IMR-90 (cell line): ENCODE measurements around the gene RNF41. TPM values are rescaled to one million over a fixed set of nuclear protein-coding genes. Genes with fewer than 3 reads are reported as not detected.

ENCODE experiments used
- ATAC-seq: fragments of 200-7000 bp; cut with Tn5 transposase; 2 replicates; pipeline ENCODE4 v1.9.1; 2020; ENCODE audit warnings: low read depth, mild to moderate bottlenecking, moderate library complexity
- BruUV-seq: library from RNA; stranded (reverse); fragments of 400-500 nt; replicated peaks from 2 replicates; lab custom pipeline; 2021; lab: Mats Ljungman, UMichigan
- CTCF ChIA-PET: fragments of 300-600 bp; formaldehyde crosslinking; extraction: SDS; loops from one replicate; lab custom pipeline; 2021; ENCODE audit warnings: antibody characterized with exemption; lab: Yijun Ruan, JAX
- POLR2A ChIA-PET: fragments of 300-600 bp; sonication (Branson Sonifier 250); formaldehyde crosslinking; loops from one replicate; lab custom pipeline; 2022; ENCODE audit warnings: antibody characterized with exemption; ENCODE audit not compliant: unreplicated experiment; lab: Charles Lee
- DNase-seq: peaks from one replicate; pipeline ENCODE4 v3.0.0; 2013
- H2AFZ ChIP-seq: replicated peaks from 2 replicates; pipeline ENCODE3; 2013; ENCODE audit warnings: low read length, mild to moderate bottlenecking; ENCODE audit not compliant: poor library complexity
- H2AK5ac ChIP-seq: 2 replicates; pipeline ENCODE4 v1.6.1; 2013; ENCODE audit warnings: low read depth, low read length, inconsistent platforms
- H2AK9ac ChIP-seq: replicated peaks from 2 replicates; pipeline ENCODE3; 2013; ENCODE audit warnings: mild to moderate bottlenecking, low read depth, low read length, moderate library complexity; ENCODE audit not compliant: poor library complexity
- H2BK120ac ChIP-seq: 2 replicates; pipeline ENCODE4 v1.6.1; 2013; ENCODE audit warnings: low read depth, low read length, inconsistent platforms
- H2BK15ac ChIP-seq: 3 replicates; pipeline ENCODE4 v1.6.1; 2013; ENCODE audit warnings: low read depth, low read length, inconsistent platforms
- H2BK20ac ChIP-seq: 2 replicates; pipeline ENCODE4 v1.6.1; 2013; ENCODE audit warnings: low read depth, mild to moderate bottlenecking, inconsistent platforms, low read length, moderate library complexity
- H2BK5ac ChIP-seq: 2 replicates; pipeline ENCODE4 v1.6.1; 2013; ENCODE audit warnings: mild to moderate bottlenecking, low read depth, low read length, inconsistent platforms; ENCODE audit not compliant: poor library complexity, severe bottlenecking
- H3K14ac ChIP-seq: replicated peaks from 2 replicates; pipeline ENCODE4 v1.6.1; 2013; ENCODE audit warnings: low read depth, low read length, inconsistent platforms
- H3K18ac ChIP-seq: 2 replicates; pipeline ENCODE4 v1.6.1; 2013; ENCODE audit warnings: low read depth, low read length, control low read depth
- H3K23ac ChIP-seq: 2 replicates; pipeline ENCODE4 v1.6.1; 2013; ENCODE audit warnings: low read depth, low read length, inconsistent platforms
- H3K27ac ChIP-seq: 2 replicates; pipeline ENCODE4 v1.5.1; 2013; ENCODE audit warnings: mild to moderate bottlenecking, control low read depth, low read length; ENCODE audit not compliant: insufficient read depth
- H3K27me3 ChIP-seq: 2 replicates; pipeline ENCODE4 v1.6.1; 2013; ENCODE audit warnings: low read length; ENCODE audit not compliant: control insufficient read depth, insufficient read depth
- H3K36me3 ChIP-seq: 2 replicates; pipeline ENCODE4 v1.6.1; 2013; ENCODE audit warnings: low read length, mixed read lengths; ENCODE audit not compliant: control insufficient read depth, insufficient read depth
- H3K4ac ChIP-seq: 2 replicates; pipeline ENCODE4 v1.6.1; 2013; ENCODE audit warnings: low read depth, low read length, inconsistent platforms
- H3K4me1 ChIP-seq: 2 replicates; pipeline ENCODE4 v1.6.1; 2013; ENCODE audit warnings: low read length, mixed read lengths; ENCODE audit not compliant: control insufficient read depth, insufficient read depth
- H3K4me2 ChIP-seq: 2 replicates; pipeline ENCODE4 v1.6.1; 2013; ENCODE audit warnings: low read depth, mild to moderate bottlenecking, control low read depth, low read length, moderate library complexity
- H3K4me3 ChIP-seq: 2 replicates; pipeline ENCODE4 v1.5.1; 2013; ENCODE audit warnings: low read depth, mild to moderate bottlenecking, control low read depth, low read length, moderate library complexity; ENCODE audit not compliant: insufficient read depth
- H3K56ac ChIP-seq: 2 replicates; pipeline ENCODE4 v1.6.1; 2013; ENCODE audit warnings: low read length, inconsistent platforms; ENCODE audit not compliant: insufficient read depth; ENCODE audit errors: extremely low read depth
- H3K79me1 ChIP-seq, 2 experiments: 2 replicates each; pipeline ENCODE4 v1.6.1; 2013; ENCODE audit warnings: low read length in 2 of 2, inconsistent platforms in 1 of 2, low read depth in 1 of 2
- H3K9ac ChIP-seq: 2 replicates; pipeline ENCODE4 v1.6.1; 2013; ENCODE audit warnings: low read depth, low read length, control low read depth
- H3K9me1 ChIP-seq: 2 replicates; pipeline ENCODE4 v1.6.1; 2013; ENCODE audit warnings: low read length, inconsistent platforms; ENCODE audit not compliant: insufficient read depth
- H3K9me3 ChIP-seq: 2 replicates; pipeline ENCODE4 v1.6.1; 2013; ENCODE audit warnings: low read length; ENCODE audit not compliant: control insufficient read depth, insufficient read depth
- H4K20me1 ChIP-seq: 2 replicates; pipeline ENCODE4 v1.6.1; 2013; ENCODE audit warnings: low read length, inconsistent platforms; ENCODE audit not compliant: insufficient read depth
- H4K5ac ChIP-seq: 2 replicates; pipeline ENCODE4 v1.6.1; 2013; ENCODE audit warnings: mild to moderate bottlenecking, low read depth, low read length, control low read depth
- H4K8ac ChIP-seq, 2 experiments: 2 replicates each; pipeline ENCODE4 v1.6.1; 2013; ENCODE audit warnings: low read depth in 2 of 2, low read length in 2 of 2, control low read depth in 1 of 2, inconsistent platforms in 1 of 2
- H4K91ac ChIP-seq: 2 replicates; pipeline ENCODE4 v1.6.1; 2013; ENCODE audit warnings: low read depth, low read length, inconsistent platforms; ENCODE audit not compliant: insufficient read depth
- BHLHE40 ChIP-seq: fragments of 150-350 bp; IDR thresholded peaks from 2 replicates; pipeline ENCODE4 v1.6.1; 2016; ENCODE audit warnings: mild to moderate bottlenecking, low read depth, low read length
- CHD1 ChIP-seq: IDR thresholded peaks from 2 replicates; pipeline ENCODE4 v1.6.1; 2012; ENCODE audit warnings: low read depth, low read length, improper control_type of control experiment
- RAD21 ChIP-seq: IDR thresholded peaks from 2 replicates; pipeline ENCODE4 v1.6.1; 2012; ENCODE audit warnings: low read length, improper control_type of control experiment
- RFX5 ChIP-seq: IDR thresholded peaks from 2 replicates; pipeline ENCODE4 v1.8.0; 2012; ENCODE audit warnings: low read depth, mild to moderate bottlenecking, low read length, moderate library complexity
- WGBS, 2 experiments: methylation state at CpG; one replicate each; pipeline versions ENCODE4 v1.1.5 to v1.1.7; 2013; ENCODE audit warnings: missing lambda C conversion rate in 2 of 2; ENCODE audit not compliant: insufficient read length in 1 of 2; ENCODE audit errors: extremely low coverage in 2 of 2; 5-methylcytosine and 5-hydroxymethylcytosine counted together
- dilution Hi-C: fragments of 300-500 bp; cut with HindIII; formaldehyde crosslinking; loops from one replicate; pipeline ENCODE4 v1.14.3; 2018; ENCODE audit warnings: low sequenced_read_pairs; ENCODE audit not compliant: unreplicated experiment
- in situ Hi-C: fragments of 300-500 bp; cut with MboI; formaldehyde crosslinking; loops from 3 replicates; pipeline ENCODE4 v1.14.3; 2019; ENCODE audit warnings: low sequenced_read_pairs, inconsistent platforms, mixed read lengths
- intact Hi-C: fragments of 100-400 bp; cut with micrococcal nuclease; formaldehyde crosslinking; loops from 2 replicates; pipeline ENCODE4 v1.10.0; 2022
- polyA plus RNA-seq, 3 experiments: library from polyadenylated mRNA; depleted of rRNA; stranded (reverse); fragments of >200 nt; gene quantifications; 2 replicates each; pipeline ENCODE4 v1.2.3, GENCODE V29; 2012; ENCODE audit warnings: low replicate concordance in 1 of 3
- total RNA-seq: library from RNA; depleted of rRNA; stranded (reverse); fragments of >200 nt; gene quantifications from 2 replicates; pipeline ENCODE4 v1.2.3, GENCODE V29; 2012

The RNF41 gene
- total and polyA plus RNA-seq, 2 of the 4 experiments (the other 2 are of a cell fraction) = 112 to 272 TPM

DNA sequence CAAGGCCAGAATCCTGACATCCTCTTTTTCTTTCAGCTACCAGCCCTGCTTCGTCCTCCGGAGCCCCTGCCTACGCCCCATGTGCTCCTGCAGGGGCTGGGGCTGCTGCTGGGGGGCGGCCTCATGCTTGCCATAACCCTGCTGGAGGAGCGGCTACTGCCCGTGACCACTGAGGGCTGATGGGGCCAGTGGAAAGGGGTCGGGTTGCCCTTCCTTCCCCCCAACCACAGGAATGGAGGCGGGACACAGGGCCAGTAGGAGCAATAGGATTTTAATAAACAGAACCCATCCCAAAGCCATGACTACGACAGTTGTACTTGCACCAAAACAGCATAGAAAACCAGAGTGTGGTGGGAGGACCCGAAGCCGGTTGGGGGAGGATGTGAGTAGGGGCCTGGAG is 15.8 kb upstream of the RNF41 start:
- Histone ChIP-seq H3K27me3 (no peaks in the 10 kb centered on the region), H2AK9ac (peak overlapping the region; percentile 50), H3K14ac (no peak overlapping the region), H3K4ac (no peak overlapping the region), H4K8ac (no peak overlapping the region), H4K91ac (no peak overlapping the region), H3K23ac (no peak overlapping the region), H3K9me3 (no peaks in the 10 kb centered on the region), H3K9ac (no peak overlapping the region), H3K4me1 (peaks cover 5% of the 10 kb centered on the region; the same call in 1 of the 2 replicates), H2AK5ac (0 out of 2 replicates have a peak overlapping the region, but pooled peaks have one; percentile 1), H3K18ac (no peak overlapping the region), H3K79me1 (peaks cover 5 to 26% of the 10 kb centered on the region in 2 experiments; a peak in 3 of 4 replicates), H2BK5ac (no peak overlapping the region), H3K36me3 (peaks cover 44% of the 10 kb centered on the region), H2BK15ac (no peak overlapping the region), H3K9me1 (peaks cover 14% of the 10 kb centered on the region; the same call in 1 of the 2 replicates), H3K27ac (no peak overlapping the region), H4K20me1 (peaks cover 19% of the 10 kb centered on the region), H2AFZ (no peak overlapping the region), H2BK20ac (no peak overlapping the region), H3K56ac (no peak overlapping the region), H3K4me3 (no peak overlapping the region), H2BK120ac (no peak overlapping the region), H4K5ac (no peak overlapping the region), H3K4me2 (no peak overlapping the region)
- DNase-seq = peak; percentile 34
- CTCF ChIA-PET = no interaction called here
- intact Hi-C loops (no loop called here), in situ Hi-C loops (no loop called here), dilution Hi-C loops (no loop called here)
- peak; percentile 70 for ATAC-seq
- TF ChIP-seq RAD21 = no peak
- no peak for TF ChIP-seq RFX5
- TF ChIP-seq BHLHE40 = no peak
- no peak for TF ChIP-seq CHD1
- no CpG with 5 or more reads among the region's 11 CpGs for WGBS, 2 experiments
- POLR2A ChIA-PET = no interaction called here
- BruUV-seq = no TSS peak
